Trophoblast cell (in vitro differentiated cells and primary cell): ENCODE results near the gene NDUFC1.

Experiments
- DNase-seq, 2 donors: peaks; one replicate each; pipeline ENCODE4 v3.0.0-alpha.2; 2016
- H2AFZ ChIP-seq: 2 replicates; pipeline ENCODE4 v1.6.1; 2013; ENCODE audit warnings: low read length, moderate library complexity, mild to moderate bottlenecking; ENCODE audit not compliant: insufficient read depth, poor library complexity
- H2AK5ac ChIP-seq: 2 replicates; pipeline ENCODE4 v1.6.1; 2013; ENCODE audit warnings: mild to moderate bottlenecking, low read length
- H2BK120ac ChIP-seq: 2 replicates; pipeline ENCODE4 v1.6.1; 2013; ENCODE audit warnings: low read length, mild to moderate bottlenecking, moderate library complexity; ENCODE audit not compliant: insufficient read depth, poor library complexity
- H2BK12ac ChIP-seq: 2 replicates; pipeline ENCODE4 v1.6.1; 2013; ENCODE audit warnings: mild to moderate bottlenecking, low read length, moderate library complexity
- H2BK5ac ChIP-seq: 2 replicates; pipeline ENCODE4 v1.6.1; 2013; ENCODE audit warnings: low read length, low read depth, moderate library complexity, mild to moderate bottlenecking; ENCODE audit not compliant: poor library complexity
- H3K14ac ChIP-seq: 2 replicates; pipeline ENCODE4 v1.6.1; 2013; ENCODE audit warnings: mild to moderate bottlenecking, low read length
- H3K18ac ChIP-seq: 2 replicates; pipeline ENCODE4 v1.6.1; 2013; ENCODE audit warnings: mild to moderate bottlenecking, low read length
- H3K23ac ChIP-seq: 2 replicates; pipeline ENCODE4 v1.6.1; 2013; ENCODE audit warnings: low read length
- H3K27ac ChIP-seq: 2 replicates; pipeline ENCODE4 v1.5.1; 2013; ENCODE audit warnings: low read depth, mild to moderate bottlenecking, inconsistent platforms, low read length, moderate library complexity
- H3K27me3 ChIP-seq: 2 replicates; pipeline ENCODE4 v1.6.1; 2013; ENCODE audit warnings: inconsistent platforms, mild to moderate bottlenecking, low read length, moderate library complexity; ENCODE audit not compliant: insufficient read depth
- H3K36me3 ChIP-seq, 2 experiments: 1 replicate in 1 of 2; 2 replicates in 1 of 2; pipeline ENCODE4 v1.6.1; 2013; ENCODE audit warnings: low read length in 2 of 2, mild to moderate bottlenecking in 2 of 2, moderate library complexity in 1 of 2; ENCODE audit not compliant: insufficient read depth in 2 of 2, control insufficient read depth in 1 of 2
- H3K4ac ChIP-seq: 2 replicates; pipeline ENCODE4 v1.6.1; 2013; ENCODE audit warnings: low read depth, mild to moderate bottlenecking, low read length, moderate library complexity
- H3K4me1 ChIP-seq, 2 experiments: 1 replicate in 1 of 2; 2 replicates in 1 of 2; pipeline ENCODE4 v1.6.1; 2013; ENCODE audit warnings: low read length in 2 of 2, mild to moderate bottlenecking in 2 of 2, moderate library complexity in 1 of 2; ENCODE audit not compliant: insufficient read depth in 2 of 2, control insufficient read depth in 1 of 2
- H3K4me2 ChIP-seq: 2 replicates; pipeline ENCODE4 v1.6.1; 2013; ENCODE audit warnings: inconsistent platforms, mild to moderate bottlenecking, low read length, moderate library complexity
- H3K4me3 ChIP-seq: 2 replicates; pipeline ENCODE4 v1.5.1; 2013; ENCODE audit warnings: mild to moderate bottlenecking, low read depth, low read length, inconsistent platforms
- H3K79me1 ChIP-seq: one replicate; pipeline ENCODE4 v1.6.1; 2013; ENCODE audit warnings: low read length
- H3K79me2 ChIP-seq: 2 replicates; pipeline ENCODE4 v1.6.1; 2013; ENCODE audit warnings: low read length, mild to moderate bottlenecking; ENCODE audit not compliant: control insufficient read depth, insufficient read depth, poor library complexity
- H3K9ac ChIP-seq: 2 replicates; pipeline ENCODE4 v1.6.1; 2013; ENCODE audit warnings: mild to moderate bottlenecking, low read length
- H3K9me3 ChIP-seq: 2 replicates; pipeline ENCODE4 v1.6.1; 2013; ENCODE audit warnings: low read depth, mild to moderate bottlenecking, control low read depth, inconsistent platforms, low read length; ENCODE audit not compliant: insufficient read depth
- H4K12ac ChIP-seq: 2 replicates; pipeline ENCODE4 v1.6.1; 2013; ENCODE audit warnings: low read depth, mild to moderate bottlenecking, low read length, moderate library complexity
- H4K8ac ChIP-seq: 2 replicates; pipeline ENCODE4 v1.6.1; 2013; ENCODE audit warnings: low read depth, mild to moderate bottlenecking, low read length, moderate library complexity
- H4K91ac ChIP-seq: one replicate; pipeline ENCODE4 v1.6.1; 2013; ENCODE audit warnings: low read depth, mild to moderate bottlenecking, low read length, moderate library complexity
- WGBS: extraction: QIAGEN DNeasy Blood & Tissue Kit; methylation state at CpG from one replicate; pipeline ENCODE4 v1.1.7; 2013; ENCODE audit warnings: missing lambda C conversion rate; ENCODE audit not compliant: insufficient read length, insufficient coverage; ENCODE audit errors: extremely low coverage; 5-methylcytosine and 5-hydroxymethylcytosine counted together

Gene NDUFC1

GRCh38 chr4:139245590-139245989, 56.7 kb downstream of the NDUFC1 start:
- Histone ChIP-seq H2AK5ac (no peak overlapping the region), H3K23ac (no peak overlapping the region), H3K14ac (no peak overlapping the region), H3K79me1 (no peaks in the 10 kb centered on the region), H2AFZ (no peak overlapping the region), H3K9ac (no peak overlapping the region), H3K4me2 (no peak overlapping the region), H3K4me1 (peaks cover 0 to 1% of the 10 kb centered on the region in 2 experiments), H2BK5ac (no peak overlapping the region), H3K18ac (no peak overlapping the region), H4K12ac (no peak overlapping the region), H4K8ac (no peak overlapping the region), H3K27me3 (no peaks in the 10 kb centered on the region), H2BK12ac (no peak overlapping the region), H3K4me3 (no peak overlapping the region), H4K91ac (no peak overlapping the region), H3K9me3 (no peaks in the 10 kb centered on the region), H3K36me3 (no peaks in the 10 kb centered on the region), H3K27ac (no peak overlapping the region), H2BK120ac (no peak overlapping the region), H3K79me2 (no peaks in the 10 kb centered on the region), H3K4ac (no peak overlapping the region)
- peak; percentile 47 to 82 for DNase-seq
- WGBS, result no CpG with 5 or more reads among the region's 1 CpG

GRCh38 chr4:139243448-139244365, 58.6 kb downstream of the NDUFC1 start:
- no peak overlapping the region for H2BK12ac ChIP-seq
- no peak overlapping the region for H3K9ac ChIP-seq
- H3K9me3 ChIP-seq, result peaks cover 2% of the 10 kb centered on the region
- no peak overlapping the region for H3K4me3 ChIP-seq
- DNase-seq, result peak; percentile 80 to 95
- no peak overlapping the region for H2BK5ac ChIP-seq
- H2AK5ac ChIP-seq, result no peak overlapping the region
- H3K27ac ChIP-seq, result no peak overlapping the region
- no peak overlapping the region for H2BK120ac ChIP-seq
- H3K23ac ChIP-seq, result no peak overlapping the region
- H3K4ac ChIP-seq, result no peak overlapping the region
- no peak overlapping the region for H2AFZ ChIP-seq
- WGBS, result no CpG with 5 or more reads among the region's 12 CpGs
- H3K4me2 ChIP-seq, result no peak overlapping the region
- H3K4me1 ChIP-seq, result peaks cover 0 to 1% of the 10 kb centered on the region in 2 experiments
- no peaks in the 10 kb centered on the region for H3K79me1 ChIP-seq
- H3K18ac ChIP-seq, result no peak overlapping the region
- H3K14ac ChIP-seq, result no peak overlapping the region
- no peak overlapping the region for H4K8ac ChIP-seq
- H3K79me2 ChIP-seq, result no peaks in the 10 kb centered on the region
- no peak overlapping the region for H4K12ac ChIP-seq
- no peaks in the 10 kb centered on the region for H3K27me3 ChIP-seq
- H4K91ac ChIP-seq, result no peak overlapping the region
- H3K36me3 ChIP-seq, result no peaks in the 10 kb centered on the region

- no peak overlapping the region for H2BK120ac ChIP-seq
- no peaks in the 10 kb centered on the region for H3K36me3 ChIP-seq
- H4K12ac ChIP-seq, result no peak overlapping the region
- H2AK5ac ChIP-seq, result no peak overlapping the region
- no peak overlapping the region for H4K91ac ChIP-seq
- H2BK12ac ChIP-seq, result no peak overlapping the region
- H3K23ac ChIP-seq, result no peak overlapping the region
- no peak overlapping the region for H4K8ac ChIP-seq
- no peak overlapping the region for H2BK5ac ChIP-seq
- H3K79me1 ChIP-seq, result no peaks in the 10 kb centered on the region
- H3K9ac ChIP-seq, result no peak overlapping the region
- H3K4me3 ChIP-seq, result no peak overlapping the region
- no peak for DNase-seq
- H3K14ac ChIP-seq, result no peak overlapping the region
- no peak overlapping the region for H3K27ac ChIP-seq
- peaks cover 0 to 1% of the 10 kb centered on the region in 2 experiments for H3K4me1 ChIP-seq
- peaks cover 2% of the 10 kb centered on the region for H3K9me3 ChIP-seq
- H3K18ac ChIP-seq, result no peak overlapping the region
- H3K79me2 ChIP-seq, result no peaks in the 10 kb centered on the region
- no peak overlapping the region for H3K4me2 ChIP-seq
- no peak overlapping the region for H2AFZ ChIP-seq
- no peak overlapping the region for H3K4ac ChIP-seq
- no peaks in the 10 kb centered on the region for H3K27me3 ChIP-seq
- WGBS, result no CpG with 5 or more reads among the region's 2 CpGs
Measured at GRCh38 chr4:139242511-139243051, 59.7 kb downstream of the NDUFC1 start.

- no CpG with 5 or more reads among the region's 12 CpGs for WGBS
- no peak overlapping the region for H2BK120ac ChIP-seq
- no peak overlapping the region for H3K18ac ChIP-seq
- no peak overlapping the region for H4K12ac ChIP-seq
- no peak overlapping the region for H3K14ac ChIP-seq
- H2AK5ac ChIP-seq, result no peak overlapping the region
- no peak overlapping the region for H2AFZ ChIP-seq
- no peak overlapping the region for H3K4me2 ChIP-seq
- H4K8ac ChIP-seq, result no peak overlapping the region
- peaks cover 0 to 1% of the 10 kb centered on the region in 2 experiments for H3K4me1 ChIP-seq
- DNase-seq, result no peak
- H2BK5ac ChIP-seq, result no peak overlapping the region
- H3K79me1 ChIP-seq, result no peaks in the 10 kb centered on the region
- H3K36me3 ChIP-seq, result no peaks in the 10 kb centered on the region
- no peak overlapping the region for H3K9ac ChIP-seq
- no peak overlapping the region for H3K27ac ChIP-seq
- peaks cover 2% of the 10 kb centered on the region for H3K9me3 ChIP-seq
- H3K27me3 ChIP-seq, result no peaks in the 10 kb centered on the region
- H2BK12ac ChIP-seq, result no peak overlapping the region
- H3K4ac ChIP-seq, result no peak overlapping the region
- H3K79me2 ChIP-seq, result no peaks in the 10 kb centered on the region
- H3K4me3 ChIP-seq, result no peak overlapping the region
- no peak overlapping the region for H4K91ac ChIP-seq
- no peak overlapping the region for H3K23ac ChIP-seq
Measured at GRCh38 chr4:139241784-139242151, 60.5 kb downstream of the NDUFC1 start.
